HCT116 (cell line): ENCODE results near the gene GPS1. TPM values are rescaled to one million over a fixed set of nuclear protein-coding genes. Genes with fewer than 3 reads are reported as not detected.

Experiments used
- ATAC-seq: fragments of 200-7000 bp; cut with Tn5 transposase; 2 replicates; pipeline ENCODE4 v1.9.1; 2020; ENCODE audit warnings: mild to moderate bottlenecking, moderate library complexity
- BruUV-seq: library from RNA; stranded (reverse); fragments of 400-500 nt; replicated peaks from 2 replicates; lab custom pipeline; 2021; lab: Mats Ljungman, UMichigan
- CTCF ChIA-PET: fragments of 300-600 bp; sonication (Branson Sonifier 250); formaldehyde crosslinking; loops from one replicate; lab custom pipeline; 2021; ENCODE audit warnings: antibody characterized with exemption; lab: Charles Lee
- POLR2A ChIA-PET: fragments of 300-600, 350-600 bp; sonication (Branson Sonifier 250); formaldehyde crosslinking; loops from one replicate; lab custom pipeline; 2021; ENCODE audit warnings: antibody characterized with exemption; lab: Charles Lee
- RAD21 ChIA-PET, 2 experiments: fragments of 300-600 bp; sonication (Branson Sonifier 250); formaldehyde crosslinking; loops; one replicate each; lab custom pipeline; 2023; ENCODE audit warnings: low total read pairs in 2 of 2; ENCODE audit not compliant: uncharacterized antibody in 2 of 2, unreplicated experiment in 2 of 2, low non-redundant PET in 1 of 2; lab: Charles Lee
- DNase-seq: peaks from one replicate; pipeline ENCODE4 v3.0.0-alpha.2; 2010; ENCODE audit warnings: low read depth, low spot score
- H2AFZ ChIP-seq: fragments of 200-600 bp; shearing (Covaris generic), sonication (generic); 2 replicates; pipeline ENCODE4 v1.6.1; 2017; ENCODE audit warnings: low read depth, mixed run types, mixed read lengths, antibody characterized with exemption, low read length; ENCODE audit not compliant: poor library complexity, severe bottlenecking
- H3K27ac ChIP-seq: 2 replicates; pipeline ENCODE4 v1.5.1; 2012; ENCODE audit warnings: low read depth, low read length
- H3K27me3 ChIP-seq: fragments of 200-600 bp; sonication (generic); 2 replicates; pipeline ENCODE4 v1.6.1; 2016; ENCODE audit warnings: mixed run types, low read length, mixed read lengths; ENCODE audit not compliant: insufficient read depth
- H3K36me3 ChIP-seq, 2 experiments: fragments of 200-500 bp in 1 of 2; fragments of 200-600 bp in 1 of 2; sonication (Bioruptor generic) in 1 of 2; sonication (generic) in 1 of 2; 2 replicates each; pipeline versions ENCODE4 v1.5.1 to v1.6.1; 2014 to 2016; ENCODE audit warnings: low read length in 2 of 2, inconsistent platforms in 1 of 2, mixed read lengths in 1 of 2, mixed run types in 1 of 2; ENCODE audit not compliant: insufficient read depth in 2 of 2, control insufficient read depth in 1 of 2
- H3K4me1 ChIP-seq, 2 experiments: fragments of 200-600 bp in 1 of 2; sonication (generic) in 1 of 2; 2 replicates each; pipeline versions ENCODE4 v1.5.1 to v1.6.1; 2012 to 2017; ENCODE audit warnings: low read length in 2 of 2, inconsistent platforms in 1 of 2, mild to moderate bottlenecking in 1 of 2, mixed read lengths in 1 of 2, mixed run types in 1 of 2, moderate library complexity in 1 of 2; ENCODE audit not compliant: insufficient read depth in 2 of 2, control insufficient read depth in 1 of 2
- H3K4me2 ChIP-seq: fragments of 200-600 bp; sonication (generic); 2 replicates; pipeline ENCODE4 v1.6.1; 2017; ENCODE audit warnings: mixed run types, low read length, mixed read lengths
- H3K4me3 ChIP-seq, 2 experiments: fragments of 200-600 bp in 1 of 2; sonication (generic) in 1 of 2; replicated peaks in 1 of 2; 2 replicates each; pipeline ENCODE4 v1.5.1; 2011 to 2016; ENCODE audit warnings: low read length in 2 of 2, control low read depth in 1 of 2, low read depth in 1 of 2, mild to moderate bottlenecking in 1 of 2, mixed read lengths in 1 of 2, mixed run types in 1 of 2
- H3K79me2 ChIP-seq: fragments of 200-600 bp; sonication (generic); 2 replicates; pipeline ENCODE4 v1.6.1; 2017; ENCODE audit warnings: mild to moderate bottlenecking, mixed run types, low read length, moderate library complexity, mixed read lengths; ENCODE audit not compliant: insufficient read depth
- H3K9ac ChIP-seq: fragments of 200-600 bp; sonication (generic); 2 replicates; pipeline ENCODE4 v1.6.1; 2016; ENCODE audit warnings: low read length, mixed read lengths
- H3K9me2 ChIP-seq: fragments of 200-600 bp; sonication (generic), shearing (Covaris generic); 2 replicates; pipeline ENCODE4 v1.6.1; 2017; ENCODE audit warnings: mixed run types, mild to moderate bottlenecking, moderate library complexity; ENCODE audit not compliant: insufficient read depth
- H3K9me3 ChIP-seq, 2 experiments: fragments of 200-500 bp in 1 of 2; fragments of 200-600 bp in 1 of 2; sonication (Bioruptor generic) in 1 of 2; sonication (generic) in 1 of 2; 2 replicates each; pipeline ENCODE4 v1.6.1; 2014 to 2017; ENCODE audit warnings: low read length in 2 of 2, mixed read lengths in 2 of 2, inconsistent platforms in 1 of 2, low read depth in 1 of 2, mild to moderate bottlenecking in 1 of 2, mixed run types in 1 of 2, moderate library complexity in 1 of 2; ENCODE audit not compliant: control insufficient read depth in 1 of 2, insufficient read depth in 1 of 2
- H4K20me1 ChIP-seq: fragments of 200-600 bp; sonication (generic), shearing (Covaris generic); 2 replicates; pipeline ENCODE4 v1.6.1; 2017; ENCODE audit warnings: mixed run types, mild to moderate bottlenecking, moderate library complexity; ENCODE audit not compliant: insufficient read depth
- ATF3 ChIP-seq: IDR thresholded peaks from 2 replicates; pipeline ENCODE4 v1.6.1; 2012
- CEBPB ChIP-seq: IDR thresholded peaks from 2 replicates; pipeline ENCODE4 v1.6.1; 2012; ENCODE audit warnings: low read depth
- CTCF ChIP-seq, 3 experiments: fragments of 200-600 bp in 1 of 3; sonication (generic) in 1 of 3; IDR thresholded peaks in 2 of 3; conservative IDR thresholded peaks in 1 of 3; 2 replicates each; pipeline ENCODE4 v1.5.1; 2012 to 2017; ENCODE audit warnings: low read depth in 2 of 3, low read length in 2 of 3, antibody characterized with exemption in 1 of 3, borderline replicate concordance in 1 of 3, control low read depth in 1 of 3, mild to moderate bottlenecking in 1 of 3, mixed read lengths in 1 of 3, mixed run types in 1 of 3, moderate library complexity in 1 of 3; ENCODE audit not compliant: insufficient read depth in 1 of 3
- EGR1 ChIP-seq: IDR thresholded peaks from 2 replicates; pipeline ENCODE4 v1.6.1; 2012; ENCODE audit warnings: low read depth
- JUND ChIP-seq: IDR thresholded peaks from 2 replicates; pipeline ENCODE4 v1.6.1; 2012
- SP1 ChIP-seq: IDR thresholded peaks from 2 replicates; pipeline ENCODE4 v1.6.1; 2012; ENCODE audit warnings: low read depth
- YY1 ChIP-seq: IDR thresholded peaks from 2 replicates; pipeline ENCODE4 v1.6.1; 2011; ENCODE audit warnings: low read length, low read depth, moderate library complexity, mild to moderate bottlenecking; ENCODE audit not compliant: insufficient replicate concordance; ENCODE audit errors: extremely low read depth
- ZFX ChIP-seq: fragments of 450-650 bp; IDR thresholded peaks from 2 replicates; pipeline ENCODE4 v1.6.1; 2017
- ZNF274 ChIP-seq: fragments of 200-500 bp; sonication (Bioruptor generic); IDR thresholded peaks from 2 replicates; pipeline ENCODE4 v1.6.1; 2014; ENCODE audit warnings: mild to moderate bottlenecking, low read depth, low read length, inconsistent platforms
- intact Hi-C: fragments of 100-400 bp; cut with micrococcal nuclease; formaldehyde crosslinking; loops from 2 replicates; pipeline ENCODE4 v1.10.0; 2022
- total RNA-seq: library from RNA; stranded (reverse); gene quantifications from one replicate; pipeline ENCODE4 v1.2.1, GENCODE V29; 2021; ENCODE audit not compliant: unreplicated experiment

The GPS1 gene
- total RNA-seq, 1 experiment from 2014 or later, result 205 TPM

- CTCF ChIA-PET, result no interaction called here
- no TSS peak for BruUV-seq
- POLR2A ChIA-PET, result no interaction called here
- Histone ChIP-seq H3K36me3 (peaks cover 7 to 19% of the 10 kb centered on the region in 2 experiments; a peak in 2 of 4 replicates), H3K4me3 (no peak overlapping the region), H3K79me2 (peaks cover 19% of the 10 kb centered on the region), H3K4me1 (peaks cover 6 to 10% of the 10 kb centered on the region in 2 experiments; a peak in 3 of 4 replicates), H3K27ac (no peak overlapping the region; the same call in 1 of the 2 replicates), H2AFZ (no peak overlapping the region), H4K20me1 (no peaks in the 10 kb centered on the region), H3K9ac (no peak overlapping the region), H3K4me2 (no peak overlapping the region), H3K27me3 (no peaks in the 10 kb centered on the region), H3K9me2 (no peaks in the 10 kb centered on the region), H3K9me3 (no peaks in the 10 kb centered on the region)
- no peak for ATAC-seq
- intact Hi-C loops, result no loop called here
- TF ChIP-seq SP1 (no peak), JUND (no peak), CTCF (IDR thresholded peaks at IDR 0.05 in 2 of 3, conservative IDR thresholded peaks at IDR 0.05 in 1 of 3; ENCODE audit: borderline replicate concordance in 1 of 3, insufficient read depth in 1 of 3, low read depth in 2 of 3, low read length in 2 of 3) (no peak), CEBPB (no peak), YY1 (no peak), ZNF274 (no peak), ATF3 (no peak), EGR1 (no peak), ZFX (no peak)
- RAD21 ChIA-PET, result no interaction called here
- no peak for DNase-seq
These were observed 4.3 kb upstream of the GPS1 start for GRCh38 chr17:82047379-82047778.
